ENCODE data around the gene KCNMB1.

KCNMB1 gene

DNA sequence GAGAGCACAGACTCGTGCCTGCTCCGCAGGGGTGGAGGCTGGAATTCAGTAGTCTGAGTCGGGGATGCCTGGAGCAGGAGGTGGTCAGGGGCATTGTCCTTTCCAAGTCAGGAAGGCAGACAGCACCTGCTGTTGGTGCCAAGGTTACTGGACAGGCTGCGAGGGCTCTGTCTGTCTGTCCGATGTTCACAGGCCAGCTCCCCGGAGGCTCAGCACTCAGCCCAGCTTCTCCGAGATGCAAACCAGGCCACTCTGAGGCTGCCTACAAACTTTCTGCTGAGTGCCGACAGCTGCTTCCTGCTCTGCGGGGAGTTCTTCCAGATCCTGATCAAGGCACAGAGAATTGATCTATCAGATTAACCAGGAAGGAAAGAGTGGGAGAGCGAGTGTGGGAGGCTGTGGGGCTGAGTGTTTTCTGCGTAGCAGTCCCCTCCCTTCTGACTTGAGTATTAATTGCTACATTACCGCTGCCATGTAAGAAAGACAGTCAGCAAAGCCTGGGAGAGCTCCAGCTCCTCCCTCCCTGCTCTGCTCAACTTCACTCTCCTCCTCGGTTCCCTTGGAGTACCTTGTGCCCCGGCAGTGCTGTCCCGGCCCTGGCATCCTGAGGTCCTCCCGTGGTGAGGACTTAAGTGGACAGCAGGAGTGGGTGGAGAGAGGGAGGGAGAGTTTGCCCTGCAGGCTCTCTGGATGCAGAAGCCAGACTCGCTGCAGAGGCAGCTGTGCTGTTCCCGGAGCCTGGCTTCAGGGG is 36.0 kb downstream of the KCNMB1 start:
- no peak overlapping the region for H3K9ac ChIP-seq (ENCODE audit: low read depth in 1 of 2, low read length in 2 of 2)
- no peak overlapping the region for H3K4me3 ChIP-seq (ENCODE audit: low read length in 2 of 2)
- no peak overlapping the region for H3K27ac ChIP-seq (ENCODE audit: low read depth in 2 of 2, low read length in 2 of 2)
- H3K27me3 ChIP-seq (ENCODE audit: control insufficient read depth in 2 of 2, insufficient read depth in 2 of 2, low read length in 2 of 2), result no peaks in the 10 kb centered on the region
- no peaks in the 10 kb centered on the region for H3K36me3 ChIP-seq (ENCODE audit: control insufficient read depth in 2 of 2, insufficient read depth in 2 of 2, low read length in 2 of 2)
- H3K9me3 ChIP-seq (ENCODE audit: control insufficient read depth in 2 of 2, low read length in 2 of 2), result no peaks in the 10 kb centered on the region
- H3K4me1 ChIP-seq (ENCODE audit: control insufficient read depth in 2 of 2, insufficient read depth in 2 of 2, low read length in 2 of 2), result no peaks in the 10 kb centered on the region

DNA sequence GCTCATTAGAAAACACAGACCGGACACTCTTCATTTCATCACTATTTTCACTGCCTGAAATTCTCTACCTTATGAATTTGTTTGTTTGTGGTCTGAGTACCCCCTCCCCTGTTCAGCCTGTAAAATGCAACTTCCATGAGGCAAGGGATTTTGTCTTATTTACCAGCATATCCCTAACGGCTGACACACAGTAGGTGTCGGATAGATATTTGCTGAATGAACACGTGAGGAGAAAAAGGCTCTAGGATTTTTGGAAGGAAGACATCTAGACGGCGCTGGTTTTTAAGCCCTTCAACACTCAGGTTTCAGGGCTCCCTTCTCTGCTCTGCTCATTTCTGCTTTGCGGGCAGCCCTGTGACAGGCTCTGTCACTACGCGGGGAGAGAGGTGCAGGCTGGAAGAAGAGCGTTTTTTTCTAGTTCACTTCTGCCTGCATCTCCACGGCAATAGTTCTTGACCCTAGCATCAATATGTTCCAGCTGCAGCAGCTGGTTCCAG is 41.0 kb downstream of the KCNMB1 start:
- H3K4me1 ChIP-seq (ENCODE audit: control insufficient read depth in 2 of 2, insufficient read depth in 2 of 2, low read length in 2 of 2), result no peaks in the 10 kb centered on the region
- H3K4me3 ChIP-seq (ENCODE audit: low read length in 2 of 2), result no peak overlapping the region
- no peak overlapping the region for H3K9ac ChIP-seq (ENCODE audit: low read depth in 1 of 2, low read length in 2 of 2)
- no peaks in the 10 kb centered on the region for H3K9me3 ChIP-seq (ENCODE audit: control insufficient read depth in 2 of 2, low read length in 2 of 2)
- H3K27ac ChIP-seq (ENCODE audit: low read depth in 2 of 2, low read length in 2 of 2), result no peak overlapping the region
- no peaks in the 10 kb centered on the region for H3K36me3 ChIP-seq (ENCODE audit: control insufficient read depth in 2 of 2, insufficient read depth in 2 of 2, low read length in 2 of 2)
- H3K27me3 ChIP-seq (ENCODE audit: control insufficient read depth in 2 of 2, insufficient read depth in 2 of 2, low read length in 2 of 2), result no peaks in the 10 kb centered on the region

DNA sequence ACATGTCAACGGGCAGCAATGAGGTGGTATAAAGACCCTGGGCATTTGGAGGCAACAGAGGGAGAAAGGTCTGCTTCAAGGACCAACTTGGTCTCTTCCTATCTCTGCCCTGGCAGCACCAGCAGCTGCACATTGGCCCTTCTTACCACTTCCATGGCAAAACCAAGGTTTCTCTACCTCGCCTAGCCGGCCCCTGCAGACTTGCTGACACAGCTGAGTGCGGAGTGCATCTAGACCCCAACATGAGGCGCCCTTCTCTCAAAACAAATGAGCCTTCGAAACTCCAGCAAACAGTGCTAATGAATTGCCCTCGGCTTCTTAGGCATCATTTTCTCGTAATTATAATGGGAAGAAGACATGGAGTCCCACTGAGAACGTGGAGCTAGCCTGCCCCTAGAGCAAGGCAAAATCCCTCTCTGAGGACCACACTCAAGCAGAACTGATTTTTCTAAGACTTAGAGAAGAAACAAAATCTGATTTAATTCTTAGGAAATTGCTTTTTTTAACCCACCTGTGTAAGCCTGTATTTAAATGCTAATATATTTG is 42.1 kb downstream of the KCNMB1 start:
- no peaks in the 10 kb centered on the region for H3K9me3 ChIP-seq (ENCODE audit: control insufficient read depth in 2 of 2, low read length in 2 of 2)
- H3K9ac ChIP-seq (ENCODE audit: low read depth in 1 of 2, low read length in 2 of 2), result no peak overlapping the region
- no peaks in the 10 kb centered on the region for H3K27me3 ChIP-seq (ENCODE audit: control insufficient read depth in 2 of 2, insufficient read depth in 2 of 2, low read length in 2 of 2)
- H3K27ac ChIP-seq (ENCODE audit: low read depth in 2 of 2, low read length in 2 of 2), result no peak overlapping the region
- no peak overlapping the region for H3K4me3 ChIP-seq (ENCODE audit: low read length in 2 of 2)
- no peaks in the 10 kb centered on the region for H3K36me3 ChIP-seq (ENCODE audit: control insufficient read depth in 2 of 2, insufficient read depth in 2 of 2, low read length in 2 of 2)
- no peaks in the 10 kb centered on the region for H3K4me1 ChIP-seq (ENCODE audit: control insufficient read depth in 2 of 2, insufficient read depth in 2 of 2, low read length in 2 of 2)

DNA sequence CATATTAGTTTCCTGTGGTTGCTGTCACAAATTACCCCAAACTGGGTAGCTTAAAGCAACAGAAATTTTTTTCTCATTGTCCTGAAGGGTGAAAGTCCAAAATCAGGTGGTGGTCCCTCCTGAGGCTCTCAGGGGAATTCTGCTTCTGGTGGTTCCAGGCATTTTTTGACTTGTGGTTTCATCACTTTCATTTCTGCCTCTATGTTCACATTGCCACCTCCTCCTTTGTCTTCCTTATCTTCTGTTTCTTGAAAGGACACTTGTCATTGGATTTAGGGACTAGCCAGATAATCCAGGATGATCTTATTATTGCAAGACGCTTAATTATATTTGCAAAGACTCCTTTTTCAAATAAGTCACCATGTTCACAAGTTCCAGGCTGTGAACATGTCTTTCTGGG is 43.2 kb downstream of the KCNMB1 start:
- no peak overlapping the region for H3K27ac ChIP-seq (ENCODE audit: low read depth in 2 of 2, low read length in 2 of 2)
- no peak overlapping the region for H3K4me3 ChIP-seq (ENCODE audit: low read length in 2 of 2)
- H3K27me3 ChIP-seq (ENCODE audit: control insufficient read depth in 2 of 2, insufficient read depth in 2 of 2, low read length in 2 of 2), result no peaks in the 10 kb centered on the region
- H3K9me3 ChIP-seq (ENCODE audit: control insufficient read depth in 2 of 2, low read length in 2 of 2), result no peaks in the 10 kb centered on the region
- no peaks in the 10 kb centered on the region for H3K4me1 ChIP-seq (ENCODE audit: control insufficient read depth in 2 of 2, insufficient read depth in 2 of 2, low read length in 2 of 2)
- no peaks in the 10 kb centered on the region for H3K36me3 ChIP-seq (ENCODE audit: control insufficient read depth in 2 of 2, insufficient read depth in 2 of 2, low read length in 2 of 2)
- no peak overlapping the region for H3K9ac ChIP-seq (ENCODE audit: low read depth in 1 of 2, low read length in 2 of 2)

DNA sequence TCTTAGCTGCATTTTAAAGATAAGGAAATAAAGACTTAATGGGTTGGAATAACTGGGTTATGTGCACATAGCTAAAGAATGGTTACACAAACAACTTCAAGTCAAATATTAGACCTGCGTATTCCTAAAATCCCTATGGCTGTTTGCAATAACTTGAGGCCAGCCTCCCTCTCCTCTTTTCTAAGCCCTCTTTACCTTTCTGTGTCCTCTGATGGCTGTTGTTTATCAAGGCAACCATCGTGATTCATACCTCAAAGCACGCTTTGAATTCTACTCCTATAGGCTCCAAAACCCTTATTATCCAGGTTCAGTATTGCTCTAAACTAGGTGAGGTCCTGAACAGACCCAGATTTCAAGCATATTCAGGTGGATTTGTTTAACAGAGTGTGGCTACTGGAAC is 46.0 kb downstream of the KCNMB1 start:
- no peak overlapping the region for H3K27ac ChIP-seq (ENCODE audit: low read depth in 2 of 2, low read length in 2 of 2)
- no peaks in the 10 kb centered on the region for H3K4me1 ChIP-seq (ENCODE audit: control insufficient read depth in 2 of 2, insufficient read depth in 2 of 2, low read length in 2 of 2)
- no peaks in the 10 kb centered on the region for H3K36me3 ChIP-seq (ENCODE audit: control insufficient read depth in 2 of 2, insufficient read depth in 2 of 2, low read length in 2 of 2)
- H3K27me3 ChIP-seq (ENCODE audit: control insufficient read depth in 2 of 2, insufficient read depth in 2 of 2, low read length in 2 of 2), result no peaks in the 10 kb centered on the region
- no peaks in the 10 kb centered on the region for H3K9me3 ChIP-seq (ENCODE audit: control insufficient read depth in 2 of 2, low read length in 2 of 2)
- H3K4me3 ChIP-seq (ENCODE audit: low read length in 2 of 2), result no peak overlapping the region
- no peak overlapping the region for H3K9ac ChIP-seq (ENCODE audit: low read depth in 1 of 2, low read length in 2 of 2)

DNA sequence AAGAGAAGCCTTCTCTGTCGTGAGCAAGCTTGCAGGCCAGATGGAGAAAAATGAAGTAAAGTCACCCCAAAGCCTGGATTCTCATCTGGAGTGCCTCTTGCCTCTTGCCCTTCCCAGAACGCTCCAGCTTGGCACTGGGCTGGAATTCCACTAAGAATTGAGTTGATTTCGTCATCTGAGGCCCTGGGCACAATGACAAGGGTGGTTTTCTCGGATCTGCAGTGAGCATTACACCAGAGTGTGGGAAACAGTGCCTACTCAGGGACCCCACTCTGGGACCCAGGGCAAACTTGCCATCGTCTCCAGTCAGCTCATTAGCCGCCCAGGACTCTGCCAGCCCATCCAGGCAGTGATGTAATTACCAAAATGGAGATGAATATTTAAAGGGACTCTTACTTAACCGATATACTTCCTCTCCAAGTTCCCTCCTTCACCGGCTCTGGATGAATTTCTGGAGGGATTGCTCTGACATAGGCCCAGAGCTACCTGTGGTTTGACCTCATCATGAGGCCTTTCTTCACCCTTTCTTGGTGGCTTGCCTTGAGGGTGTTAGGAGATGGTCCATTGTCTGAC is 46.9 kb downstream of the KCNMB1 start:
- no peaks in the 10 kb centered on the region for H3K36me3 ChIP-seq (ENCODE audit: control insufficient read depth in 2 of 2, insufficient read depth in 2 of 2, low read length in 2 of 2)
- H3K9me3 ChIP-seq (ENCODE audit: control insufficient read depth in 2 of 2, low read length in 2 of 2), result no peaks in the 10 kb centered on the region
- H3K27me3 ChIP-seq (ENCODE audit: control insufficient read depth in 2 of 2, insufficient read depth in 2 of 2, low read length in 2 of 2), result no peaks in the 10 kb centered on the region
- no peak overlapping the region for H3K27ac ChIP-seq (ENCODE audit: low read depth in 2 of 2, low read length in 2 of 2)
- H3K4me1 ChIP-seq (ENCODE audit: control insufficient read depth in 2 of 2, insufficient read depth in 2 of 2, low read length in 2 of 2), result no peaks in the 10 kb centered on the region
- no peak overlapping the region for H3K4me3 ChIP-seq (ENCODE audit: low read length in 2 of 2)
- no peak overlapping the region for H3K9ac ChIP-seq (ENCODE audit: low read depth in 1 of 2, low read length in 2 of 2)

DNA sequence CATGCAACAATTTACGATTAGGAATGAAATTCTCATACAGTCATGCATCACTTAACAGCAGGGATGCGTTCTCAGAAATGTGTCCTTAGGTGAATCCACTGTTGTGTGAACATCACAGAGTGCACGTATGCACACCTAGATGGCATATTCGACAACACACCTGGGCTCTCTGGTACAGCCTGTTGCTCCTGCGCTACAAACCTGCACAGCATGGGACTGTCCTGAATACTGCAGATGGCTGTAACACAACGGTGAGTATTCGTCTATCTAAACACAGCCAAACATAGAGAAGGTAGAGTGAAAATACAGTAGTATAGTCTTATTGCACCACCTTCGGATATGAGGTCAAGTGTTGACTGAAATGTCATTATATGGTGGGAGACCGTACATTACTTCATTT is 47.6 kb downstream of the KCNMB1 start:
- Histone ChIP-seq H3K4me1 (ENCODE audit: control insufficient read depth in 2 of 2, insufficient read depth in 2 of 2, low read length in 2 of 2) (no peaks in the 10 kb centered on the region), H3K9me3 (ENCODE audit: control insufficient read depth in 2 of 2, low read length in 2 of 2) (no peaks in the 10 kb centered on the region), H3K9ac (ENCODE audit: low read depth in 1 of 2, low read length in 2 of 2) (no peak overlapping the region), H3K4me3 (ENCODE audit: low read length in 2 of 2) (no peak overlapping the region), H3K27me3 (ENCODE audit: control insufficient read depth in 2 of 2, insufficient read depth in 2 of 2, low read length in 2 of 2) (no peaks in the 10 kb centered on the region), H3K36me3 (ENCODE audit: control insufficient read depth in 2 of 2, insufficient read depth in 2 of 2, low read length in 2 of 2) (no peaks in the 10 kb centered on the region), H3K27ac (ENCODE audit: low read depth in 2 of 2, low read length in 2 of 2) (no peak overlapping the region)

DNA sequence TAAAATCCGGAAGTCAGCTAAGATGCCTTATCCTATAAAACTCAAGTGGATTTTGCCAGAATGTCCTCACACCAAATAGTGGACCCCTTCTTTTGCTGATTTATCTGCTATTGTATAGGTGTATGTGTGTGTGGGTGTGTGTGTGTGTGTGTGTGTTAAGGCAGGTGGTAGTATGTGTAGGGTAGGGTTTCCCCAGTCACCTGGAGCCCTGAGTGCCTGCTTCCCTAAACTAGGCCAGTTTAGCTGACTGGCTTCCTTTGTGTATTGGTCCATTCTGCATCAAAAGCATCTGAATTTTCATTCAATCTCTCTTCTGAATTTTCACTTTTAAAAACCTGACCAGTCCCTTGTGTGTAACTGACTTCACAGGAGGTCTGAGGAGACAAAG is 49.4 kb downstream of the KCNMB1 start:
- Histone ChIP-seq H3K27ac (ENCODE audit: low read depth in 2 of 2, low read length in 2 of 2) (no peak overlapping the region), H3K4me3 (ENCODE audit: low read length in 2 of 2) (no peak overlapping the region), H3K4me1 (ENCODE audit: control insufficient read depth in 2 of 2, insufficient read depth in 2 of 2, low read length in 2 of 2) (no peaks in the 10 kb centered on the region), H3K9ac (ENCODE audit: low read depth in 1 of 2, low read length in 2 of 2) (no peak overlapping the region), H3K36me3 (ENCODE audit: control insufficient read depth in 2 of 2, insufficient read depth in 2 of 2, low read length in 2 of 2) (no peaks in the 10 kb centered on the region), H3K27me3 (ENCODE audit: control insufficient read depth in 2 of 2, insufficient read depth in 2 of 2, low read length in 2 of 2) (no peaks in the 10 kb centered on the region), H3K9me3 (ENCODE audit: control insufficient read depth in 2 of 2, low read length in 2 of 2) (no peaks in the 10 kb centered on the region)

DNA sequence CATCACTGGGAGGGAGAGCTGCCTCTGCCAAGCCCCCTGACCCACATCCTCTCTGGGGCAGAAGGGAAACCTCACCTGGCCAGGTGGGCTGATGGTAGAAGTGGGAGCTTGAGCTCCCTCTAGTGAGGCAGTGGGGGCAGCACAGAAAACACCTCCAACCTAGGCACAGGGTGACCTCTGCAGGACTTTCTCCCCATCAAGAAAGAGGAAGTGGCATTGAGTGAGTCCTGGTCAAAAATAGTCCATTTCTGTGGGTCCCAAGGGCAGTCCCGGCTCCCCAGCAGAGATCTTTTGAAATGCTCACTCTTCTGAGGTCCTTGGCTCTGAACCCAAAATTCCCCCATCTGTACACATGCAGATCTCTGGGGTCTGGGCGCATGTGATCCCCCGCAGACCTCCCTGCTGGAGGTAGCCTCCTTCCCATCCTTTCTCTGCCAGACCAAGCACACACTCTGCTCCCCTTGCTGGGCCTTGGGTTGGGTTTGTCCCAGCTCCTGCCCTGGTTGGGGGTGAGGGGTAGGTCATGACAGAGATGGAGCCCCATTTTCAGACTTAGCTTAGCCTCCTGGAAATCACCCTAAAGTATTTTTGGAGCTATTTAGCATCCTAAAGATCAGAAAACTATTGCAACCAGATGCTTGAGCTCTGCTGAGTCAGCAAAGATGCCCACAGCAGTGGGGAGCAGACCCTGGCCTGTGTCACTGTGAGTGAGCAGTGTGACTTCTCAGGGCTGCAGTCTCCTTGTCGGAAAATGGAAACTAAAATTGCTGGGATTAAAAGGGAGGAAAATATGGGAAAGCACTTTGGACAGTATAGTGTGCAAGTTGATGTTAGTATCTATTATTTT is 50.0 kb downstream of the KCNMB1 start:
- Histone ChIP-seq H3K27ac (ENCODE audit: low read depth in 2 of 2, low read length in 2 of 2) (no peak overlapping the region), H3K4me1 (ENCODE audit: control insufficient read depth in 2 of 2, insufficient read depth in 2 of 2, low read length in 2 of 2) (peaks cover 0 to 1% of the 10 kb centered on the region in 2 donors), H3K4me3 (ENCODE audit: low read length in 2 of 2) (no peak overlapping the region), H3K36me3 (ENCODE audit: control insufficient read depth in 2 of 2, insufficient read depth in 2 of 2, low read length in 2 of 2) (no peaks in the 10 kb centered on the region), H3K27me3 (ENCODE audit: control insufficient read depth in 2 of 2, insufficient read depth in 2 of 2, low read length in 2 of 2) (no peaks in the 10 kb centered on the region), H3K9me3 (ENCODE audit: control insufficient read depth in 2 of 2, low read length in 2 of 2) (no peaks in the 10 kb centered on the region), H3K9ac (ENCODE audit: low read depth in 1 of 2, low read length in 2 of 2) (no peak overlapping the region)

DNA sequence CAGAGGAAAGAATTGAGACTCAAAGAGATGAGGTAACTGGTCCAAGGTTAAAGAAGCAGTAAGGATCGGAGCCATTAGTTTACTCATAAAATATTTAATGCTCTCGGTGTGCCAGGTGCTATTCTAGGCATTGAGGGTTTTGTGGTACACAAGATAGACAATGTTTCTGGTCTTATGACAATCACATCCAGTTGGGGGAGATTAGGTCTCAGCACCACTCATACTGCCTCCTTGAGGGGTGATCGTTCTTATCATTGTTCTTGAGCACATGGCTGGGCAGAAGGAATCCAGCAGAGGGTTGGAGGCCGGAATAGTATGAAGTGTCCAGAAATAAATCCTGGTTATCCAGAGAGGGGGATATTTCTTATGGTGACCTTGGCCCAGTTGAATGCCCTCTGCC is 50.9 kb downstream of the KCNMB1 start:
- H3K9ac ChIP-seq (ENCODE audit: low read depth in 1 of 2, low read length in 2 of 2), result no peak overlapping the region
- H3K27me3 ChIP-seq (ENCODE audit: control insufficient read depth in 2 of 2, insufficient read depth in 2 of 2, low read length in 2 of 2), result no peaks in the 10 kb centered on the region
- no peaks in the 10 kb centered on the region for H3K36me3 ChIP-seq (ENCODE audit: control insufficient read depth in 2 of 2, insufficient read depth in 2 of 2, low read length in 2 of 2)
- H3K4me1 ChIP-seq (ENCODE audit: control insufficient read depth in 2 of 2, insufficient read depth in 2 of 2, low read length in 2 of 2), result peaks cover 0 to 2% of the 10 kb centered on the region in 2 donors
- no peak overlapping the region for H3K27ac ChIP-seq (ENCODE audit: low read depth in 2 of 2, low read length in 2 of 2)
- H3K9me3 ChIP-seq (ENCODE audit: control insufficient read depth in 2 of 2, low read length in 2 of 2), result no peaks in the 10 kb centered on the region
- H3K4me3 ChIP-seq (ENCODE audit: low read length in 2 of 2), result no peak overlapping the region
